HL-60 (cell line): ENCODE measurements around the gene TRMT61B.

Source experiments
- DNase-seq, 2 experiments: peaks; one replicate each; pipeline ENCODE4 v3.0.0-alpha.2; 2010 to 2020; ENCODE audit warnings: low read depth in 1 of 2, low spot score in 1 of 2
- H3K27ac ChIP-seq: fragments of 250-450 bp; sonication (Bioruptor Pico); replicated peaks from 2 replicates; pipeline ENCODE4 v1.5.1; 2020; ENCODE audit warnings: mild to moderate bottlenecking, moderate library complexity
- H3K27me3 ChIP-seq: fragments of 250-450 bp; sonication (Bioruptor Pico); 2 replicates; pipeline ENCODE4 v1.5.1; 2021; ENCODE audit warnings: mild to moderate bottlenecking, moderate library complexity; ENCODE audit not compliant: insufficient read depth, poor library complexity, severe bottlenecking
- H3K4me3 ChIP-seq: replicated peaks from 2 replicates; pipeline ENCODE4 v1.5.1; 2011; ENCODE audit warnings: mild to moderate bottlenecking, control low read depth, low read length; ENCODE audit not compliant: insufficient read depth
- GABPA ChIP-seq: IDR thresholded peaks from 2 replicates; pipeline ENCODE4 v1.6.1; 2012; ENCODE audit warnings: low read depth
- POLR2AphosphoS5 ChIP-seq: IDR thresholded peaks from 2 replicates; pipeline ENCODE4 v1.6.1; 2012; ENCODE audit warnings: low read depth
- SPI1 ChIP-seq: IDR thresholded peaks from 2 replicates; pipeline ENCODE4 v1.6.1; 2012; ENCODE audit warnings: low read depth, mild to moderate bottlenecking, borderline replicate concordance
- TF ChIP-seq, protein P1 (sequence below): IDR thresholded peaks from 2 replicates; pipeline ENCODE4 v1.6.1; 2012; ENCODE audit warnings: low read depth; ENCODE audit not compliant: insufficient replicate concordance
- TF ChIP-seq, protein P2 (sequence below): IDR thresholded peaks from one replicate; pipeline ENCODE4 v1.5.1; 2011; ENCODE audit warnings: low read length, control low read depth, inconsistent platforms; ENCODE audit not compliant: insufficient read depth

TRMT61B gene

DNA sequence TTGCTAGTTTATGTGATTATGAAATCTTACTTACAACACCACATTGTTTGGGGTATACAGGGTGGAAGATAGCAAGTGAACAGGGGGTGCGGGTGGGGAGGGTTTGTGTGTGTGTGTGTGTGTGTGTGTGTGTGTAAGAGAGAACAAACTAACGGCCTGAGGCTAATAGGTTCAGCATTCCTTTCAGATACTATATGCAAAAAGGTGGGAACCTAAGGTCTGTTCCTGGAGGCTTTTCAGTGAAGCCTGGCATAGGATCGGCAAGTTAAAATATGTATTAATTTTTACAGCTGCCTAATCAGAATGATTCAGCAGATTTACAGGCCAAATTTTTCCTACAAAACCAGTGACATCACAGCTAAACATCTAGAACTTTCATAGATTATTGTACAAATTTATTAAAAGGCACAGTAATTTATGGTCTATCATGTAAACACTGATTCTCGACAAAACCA lies 67.1 kb downstream of the TRMT61B start:
- no peak overlapping the region for H3K27ac ChIP-seq
- TF ChIP-seq SPI1: no peak
- TF ChIP-seq, protein P1, sequence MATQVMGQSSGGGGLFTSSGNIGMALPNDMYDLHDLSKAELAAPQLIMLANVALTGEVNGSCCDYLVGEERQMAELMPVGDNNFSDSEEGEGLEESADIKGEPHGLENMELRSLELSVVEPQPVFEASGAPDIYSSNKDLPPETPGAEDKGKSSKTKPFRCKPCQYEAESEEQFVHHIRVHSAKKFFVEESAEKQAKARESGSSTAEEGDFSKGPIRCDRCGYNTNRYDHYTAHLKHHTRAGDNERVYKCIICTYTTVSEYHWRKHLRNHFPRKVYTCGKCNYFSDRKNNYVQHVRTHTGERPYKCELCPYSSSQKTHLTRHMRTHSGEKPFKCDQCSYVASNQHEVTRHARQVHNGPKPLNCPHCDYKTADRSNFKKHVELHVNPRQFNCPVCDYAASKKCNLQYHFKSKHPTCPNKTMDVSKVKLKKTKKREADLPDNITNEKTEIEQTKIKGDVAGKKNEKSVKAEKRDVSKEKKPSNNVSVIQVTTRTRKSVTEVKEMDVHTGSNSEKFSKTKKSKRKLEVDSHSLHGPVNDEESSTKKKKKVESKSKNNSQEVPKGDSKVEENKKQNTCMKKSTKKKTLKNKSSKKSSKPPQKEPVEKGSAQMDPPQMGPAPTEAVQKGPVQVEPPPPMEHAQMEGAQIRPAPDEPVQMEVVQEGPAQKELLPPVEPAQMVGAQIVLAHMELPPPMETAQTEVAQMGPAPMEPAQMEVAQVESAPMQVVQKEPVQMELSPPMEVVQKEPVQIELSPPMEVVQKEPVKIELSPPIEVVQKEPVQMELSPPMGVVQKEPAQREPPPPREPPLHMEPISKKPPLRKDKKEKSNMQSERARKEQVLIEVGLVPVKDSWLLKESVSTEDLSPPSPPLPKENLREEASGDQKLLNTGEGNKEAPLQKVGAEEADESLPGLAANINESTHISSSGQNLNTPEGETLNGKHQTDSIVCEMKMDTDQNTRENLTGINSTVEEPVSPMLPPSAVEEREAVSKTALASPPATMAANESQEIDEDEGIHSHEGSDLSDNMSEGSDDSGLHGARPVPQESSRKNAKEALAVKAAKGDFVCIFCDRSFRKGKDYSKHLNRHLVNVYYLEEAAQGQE: no peak
- TF ChIP-seq POLR2AphosphoS5: no peak
- TF ChIP-seq, protein P2, sequence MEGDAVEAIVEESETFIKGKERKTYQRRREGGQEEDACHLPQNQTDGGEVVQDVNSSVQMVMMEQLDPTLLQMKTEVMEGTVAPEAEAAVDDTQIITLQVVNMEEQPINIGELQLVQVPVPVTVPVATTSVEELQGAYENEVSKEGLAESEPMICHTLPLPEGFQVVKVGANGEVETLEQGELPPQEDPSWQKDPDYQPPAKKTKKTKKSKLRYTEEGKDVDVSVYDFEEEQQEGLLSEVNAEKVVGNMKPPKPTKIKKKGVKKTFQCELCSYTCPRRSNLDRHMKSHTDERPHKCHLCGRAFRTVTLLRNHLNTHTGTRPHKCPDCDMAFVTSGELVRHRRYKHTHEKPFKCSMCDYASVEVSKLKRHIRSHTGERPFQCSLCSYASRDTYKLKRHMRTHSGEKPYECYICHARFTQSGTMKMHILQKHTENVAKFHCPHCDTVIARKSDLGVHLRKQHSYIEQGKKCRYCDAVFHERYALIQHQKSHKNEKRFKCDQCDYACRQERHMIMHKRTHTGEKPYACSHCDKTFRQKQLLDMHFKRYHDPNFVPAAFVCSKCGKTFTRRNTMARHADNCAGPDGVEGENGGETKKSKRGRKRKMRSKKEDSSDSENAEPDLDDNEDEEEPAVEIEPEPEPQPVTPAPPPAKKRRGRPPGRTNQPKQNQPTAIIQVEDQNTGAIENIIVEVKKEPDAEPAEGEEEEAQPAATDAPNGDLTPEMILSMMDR: no peak
- no peak for TF ChIP-seq GABPA

DNA sequence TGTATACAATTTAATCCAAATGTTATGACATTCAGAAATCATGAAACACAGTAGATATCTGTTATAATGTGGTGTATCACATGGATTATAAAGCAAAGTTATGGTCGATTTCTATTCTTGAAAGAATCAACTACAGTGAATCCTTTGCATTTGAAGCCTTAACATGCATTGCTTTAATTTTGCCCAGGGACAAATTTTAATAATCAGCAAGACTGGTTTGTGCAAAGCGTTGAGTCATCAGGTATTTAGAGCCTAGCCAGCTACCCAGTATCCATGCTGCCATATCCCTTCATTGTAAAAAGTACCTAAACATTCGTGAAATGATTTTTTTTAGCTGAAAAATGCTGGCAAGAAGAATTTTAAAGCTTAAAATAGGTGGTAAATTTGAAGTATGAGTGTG lies 68.4 kb downstream of the TRMT61B start:
- TF ChIP-seq POLR2AphosphoS5 (no peak), SPI1 (no peak), GABPA (no peak)
- TF ChIP-seq, protein P1: no peak
- TF ChIP-seq, protein P2: no peak
- no peak overlapping the region for H3K27ac ChIP-seq
- no peak overlapping the region for H3K4me3 ChIP-seq
- no peak for DNase-seq
- H3K27me3 ChIP-seq: no peaks in the 10 kb centered on the region

More for the DNA sequence above, 67.1 kb downstream of the TRMT61B start:
- Histone ChIP-seq H3K4me3 (no peak overlapping the region), H3K27me3 (no peaks in the 10 kb centered on the region)
- DNase-seq: no peak
